SJCRH30 (cell line): Measurements from ENCODE around the gene UPK3BL1. TPM values are rescaled to one million over a fixed set of nuclear protein-coding genes. Genes with fewer than 3 reads are reported as not detected.
A peak's percentile ranks its signal among the peaks of the same experiment; 100 is the strongest.
"Not testable (repeated sequence)": the region's sequence is repeated elsewhere in the genome, so short reads cannot be mapped to it uniquely, and the experiment has no call there.

ENCODE experiments used
- DNase-seq, 2 experiments: peaks; one replicate each; pipeline ENCODE4 v3.0.0-alpha.2; 2015 to 2020
- H3K27ac ChIP-seq: fragments of 250-450 bp; sonication (Bioruptor Pico); 2 replicates; pipeline ENCODE4 v1.5.1; 2020; ENCODE audit warnings: mild to moderate bottlenecking, moderate library complexity
- H3K27me3 ChIP-seq: fragments of 250-450 bp; sonication (Bioruptor Pico); 2 replicates; pipeline ENCODE4 v1.5.1; 2020; ENCODE audit warnings: mild to moderate bottlenecking, moderate library complexity
- H3K36me3 ChIP-seq: fragments of 250-450 bp; sonication (Bioruptor Pico); 2 replicates; pipeline ENCODE4 v1.5.1; 2020; ENCODE audit warnings: mild to moderate bottlenecking, moderate library complexity
- H3K4me1 ChIP-seq: fragments of 250-450 bp; sonication (Bioruptor Pico); 2 replicates; pipeline ENCODE4 v1.5.1; 2020; ENCODE audit warnings: mild to moderate bottlenecking, moderate library complexity
- H3K4me3 ChIP-seq: fragments of 250-450 bp; sonication (Bioruptor Pico); 2 replicates; pipeline ENCODE4 v1.5.1; 2020; ENCODE audit warnings: mild to moderate bottlenecking, moderate library complexity
- H3K9me3 ChIP-seq: fragments of 250-450 bp; sonication (Bioruptor Pico); replicated peaks from 2 replicates; pipeline ENCODE4 v1.5.1; 2020; ENCODE audit warnings: mild to moderate bottlenecking, moderate library complexity
- total RNA-seq: library from RNA; depleted of rRNA; stranded (reverse); fragments of >200 nt; shearing (Covaris generic); gene quantifications from 2 replicates; pipeline ENCODE4 v1.2.3, GENCODE V29; 2014

UPK3BL1 gene
- total RNA-seq, 1 experiment from 2014 or later = 23.6 TPM

DNA sequence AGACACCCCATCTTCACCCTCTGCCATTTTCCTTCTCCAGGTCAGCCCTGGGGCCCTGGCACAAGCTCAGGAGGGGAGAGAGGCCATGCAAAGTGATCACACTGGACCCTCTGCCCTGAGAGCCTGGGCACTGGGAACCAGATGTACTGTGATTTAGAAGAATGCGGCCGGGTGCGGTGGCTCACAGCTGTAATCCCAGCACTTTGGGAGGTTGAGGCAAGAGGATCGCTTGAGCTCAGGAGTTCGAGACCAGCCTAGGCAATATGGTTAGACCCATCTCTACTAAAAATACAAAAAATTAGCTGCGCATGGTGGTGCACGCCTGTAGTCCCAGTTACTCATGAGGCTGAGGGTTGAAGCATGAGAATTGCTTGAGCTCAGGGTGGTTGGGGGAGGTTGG lies 5.2 kb upstream of the UPK3BL1 start:
- DNase-seq, H3K27me3 ChIP-seq, H3K4me3 ChIP-seq, H3K4me1 ChIP-seq, H3K27ac ChIP-seq, H3K9me3 ChIP-seq, H3K36me3 ChIP-seq: not testable (repeated sequence)

DNA sequence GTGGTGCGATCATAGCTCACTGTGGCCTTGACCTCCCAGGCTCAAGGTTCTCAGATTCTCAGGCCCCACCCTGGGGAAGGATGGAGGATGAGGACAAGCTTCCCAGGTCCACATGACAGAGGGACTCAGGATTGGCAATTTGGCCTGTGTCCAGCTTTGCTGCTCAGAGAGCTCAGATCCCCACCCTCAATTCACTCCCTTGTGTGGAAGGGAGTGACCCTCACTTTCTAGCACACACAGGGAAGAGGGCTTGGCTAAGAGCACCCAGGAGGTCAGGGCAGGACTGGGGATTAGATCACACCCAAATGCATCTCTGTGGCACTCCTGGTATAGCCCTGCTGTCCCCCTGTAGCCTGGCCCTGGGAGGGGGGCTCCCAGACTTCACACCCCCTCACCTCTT lies 813 bp upstream of the UPK3BL1 start:
- not testable (repeated sequence) for DNase-seq, H3K9me3 ChIP-seq, H3K27me3 ChIP-seq, H3K36me3 ChIP-seq, H3K4me1 ChIP-seq, H3K4me3 ChIP-seq, H3K27ac ChIP-seq

DNA sequence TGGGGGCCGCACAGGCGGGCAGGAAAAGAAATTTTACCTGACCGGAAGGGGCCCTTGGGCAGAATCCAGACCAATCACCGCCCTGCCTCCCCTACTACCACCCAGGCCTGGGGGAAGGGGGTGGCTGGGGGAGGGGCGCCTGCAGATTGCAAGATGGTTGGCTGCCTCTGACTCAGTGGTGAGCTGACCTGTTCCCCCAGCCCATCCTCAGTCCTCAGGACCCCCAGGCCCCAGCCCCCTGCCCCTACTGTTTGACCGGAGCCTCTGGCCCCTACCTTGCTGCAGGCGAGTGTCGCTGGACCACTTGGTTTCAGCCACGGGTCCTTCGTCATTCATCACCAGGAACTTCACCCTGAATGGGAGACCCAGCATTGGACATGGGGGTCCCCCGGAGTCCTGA lies 3.7 kb downstream of the UPK3BL1 start:
- H3K27me3 ChIP-seq, H3K4me3 ChIP-seq, H3K27ac ChIP-seq, H3K36me3 ChIP-seq, H3K4me1 ChIP-seq, H3K9me3 ChIP-seq: not testable (repeated sequence)
- peak; percentile 0 to 1 for DNase-seq

DNA sequence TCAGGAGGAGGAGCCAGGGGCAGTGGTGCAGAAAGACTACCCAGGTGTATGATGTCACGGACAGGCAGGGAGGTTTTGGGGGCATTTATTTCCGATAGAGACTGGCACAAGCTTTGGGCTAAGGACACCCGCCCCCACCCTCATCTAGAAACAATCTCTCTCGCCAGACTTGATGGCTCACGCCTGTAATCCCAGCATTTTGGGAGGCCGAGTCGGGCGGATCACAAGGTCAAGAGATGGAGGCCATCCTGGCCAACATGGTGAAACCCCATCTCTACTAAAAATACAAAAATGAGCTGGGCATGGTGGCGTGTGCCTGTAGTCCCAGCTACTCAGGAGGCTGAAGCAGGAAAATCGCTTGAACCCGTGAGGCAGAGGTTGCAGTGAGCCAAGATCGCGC lies 5.6 kb downstream of the UPK3BL1 start:
- not testable (repeated sequence) for H3K36me3 ChIP-seq, H3K27ac ChIP-seq, H3K27me3 ChIP-seq, H3K9me3 ChIP-seq, DNase-seq, H3K4me1 ChIP-seq, H3K4me3 ChIP-seq

DNA sequence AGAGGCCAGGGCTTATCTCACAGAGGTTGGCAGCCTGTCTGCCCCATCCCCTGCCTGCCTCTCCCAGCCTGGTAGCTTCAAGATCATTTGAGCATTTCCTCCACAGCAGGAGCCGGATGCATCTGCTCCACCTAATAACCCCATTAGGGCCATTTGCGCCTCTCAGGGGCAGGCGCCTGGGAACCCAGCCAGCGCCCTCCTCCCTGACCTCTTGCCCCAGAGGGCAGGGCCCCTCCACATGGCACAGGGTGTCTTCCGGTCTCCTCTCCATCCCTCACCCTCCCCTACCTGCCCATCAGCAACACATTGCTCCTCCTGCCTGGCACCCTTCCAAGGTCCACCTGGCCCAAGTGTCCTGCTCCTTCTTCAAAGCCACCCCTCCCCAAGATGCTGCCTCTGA lies 7.2 kb downstream of the UPK3BL1 start:
- H3K27ac ChIP-seq, H3K4me1 ChIP-seq, H3K4me3 ChIP-seq, DNase-seq, H3K36me3 ChIP-seq, H3K9me3 ChIP-seq, H3K27me3 ChIP-seq: not testable (repeated sequence)

DNA sequence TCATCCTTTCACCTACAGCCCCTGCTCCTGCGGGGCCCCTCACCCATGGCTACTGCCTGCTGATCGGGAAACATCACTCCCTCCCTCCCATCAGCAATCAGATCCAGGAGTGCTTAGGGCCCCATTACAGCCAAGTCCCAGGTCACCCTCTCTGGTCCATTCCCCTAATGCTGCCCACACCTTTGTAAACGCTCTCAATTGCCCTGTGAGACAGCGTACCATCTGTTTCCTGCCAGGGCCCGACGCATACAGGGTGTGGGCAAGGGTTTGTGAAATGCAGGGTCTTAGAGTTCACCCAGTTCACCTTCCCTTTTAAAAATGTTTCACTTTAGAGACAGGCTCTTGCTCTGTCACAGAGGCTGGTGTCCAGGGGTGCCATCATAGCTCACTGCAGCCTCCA lies 8.3 kb downstream of the UPK3BL1 start:
- H3K9me3 ChIP-seq, DNase-seq, H3K4me1 ChIP-seq, H3K27me3 ChIP-seq, H3K36me3 ChIP-seq, H3K4me3 ChIP-seq, H3K27ac ChIP-seq: not testable (repeated sequence)

DNA sequence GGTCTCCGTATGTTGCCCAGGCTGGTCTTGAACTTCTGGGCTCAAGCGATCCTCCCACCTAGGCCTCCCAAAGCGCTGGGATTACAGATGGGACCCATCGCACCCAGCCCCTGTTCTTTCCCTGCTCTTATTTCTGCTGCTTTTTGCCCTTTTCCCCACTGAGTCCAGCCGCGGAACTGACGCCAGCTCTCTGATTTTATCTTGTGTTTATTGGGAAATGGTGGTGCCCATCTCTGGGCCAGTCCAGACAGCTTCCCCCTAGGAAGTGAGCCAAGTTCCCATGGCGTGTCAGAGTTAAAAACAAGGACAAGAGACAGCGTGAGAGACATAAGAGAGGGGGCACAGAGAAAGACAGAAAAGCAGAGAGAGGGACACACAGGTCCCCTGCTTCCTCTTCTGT lies 12.0 kb downstream of the UPK3BL1 start:
- not testable (repeated sequence) for H3K27ac ChIP-seq

DNA sequence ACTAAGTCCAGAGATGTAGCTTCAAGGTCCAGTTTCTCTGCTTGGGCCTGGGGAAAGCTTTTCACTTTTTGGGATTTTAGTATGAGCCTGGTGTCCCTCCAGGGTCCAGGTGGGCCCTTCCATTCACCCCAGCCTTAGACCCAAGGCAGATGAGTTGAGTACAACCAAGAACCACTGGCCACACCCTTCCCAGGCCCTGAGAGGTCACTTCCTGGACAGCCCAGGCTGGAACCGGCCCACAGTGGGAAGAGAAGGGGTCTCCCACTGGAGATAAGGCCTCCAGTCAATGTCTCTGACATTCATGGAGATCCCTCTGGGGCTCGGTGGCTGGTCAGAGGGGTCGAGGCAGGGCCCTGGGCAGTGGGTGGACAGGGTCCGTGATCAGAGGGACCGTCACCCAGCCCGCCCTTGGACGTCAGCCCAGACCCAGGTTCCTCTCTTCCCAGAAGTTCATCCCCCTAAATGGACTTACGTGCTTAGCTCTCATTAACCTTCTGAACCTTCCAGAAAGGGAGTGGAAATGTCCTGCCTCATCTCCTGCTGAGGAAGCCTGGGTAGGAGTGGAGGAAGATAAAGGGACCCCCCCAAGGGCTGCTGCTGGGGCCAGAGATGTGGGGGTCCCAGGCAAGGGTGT lies 15.2 kb downstream of the UPK3BL1 start:
- not testable (repeated sequence) for DNase-seq, H3K4me3 ChIP-seq, H3K27me3 ChIP-seq, H3K4me1 ChIP-seq, H3K36me3 ChIP-seq, H3K27ac ChIP-seq, H3K9me3 ChIP-seq

More for the DNA sequence above, 12.0 kb downstream of the UPK3BL1 start:
- DNase-seq, H3K27me3 ChIP-seq, H3K9me3 ChIP-seq, H3K4me1 ChIP-seq, H3K4me3 ChIP-seq, H3K36me3 ChIP-seq: not testable (repeated sequence)

DNA sequence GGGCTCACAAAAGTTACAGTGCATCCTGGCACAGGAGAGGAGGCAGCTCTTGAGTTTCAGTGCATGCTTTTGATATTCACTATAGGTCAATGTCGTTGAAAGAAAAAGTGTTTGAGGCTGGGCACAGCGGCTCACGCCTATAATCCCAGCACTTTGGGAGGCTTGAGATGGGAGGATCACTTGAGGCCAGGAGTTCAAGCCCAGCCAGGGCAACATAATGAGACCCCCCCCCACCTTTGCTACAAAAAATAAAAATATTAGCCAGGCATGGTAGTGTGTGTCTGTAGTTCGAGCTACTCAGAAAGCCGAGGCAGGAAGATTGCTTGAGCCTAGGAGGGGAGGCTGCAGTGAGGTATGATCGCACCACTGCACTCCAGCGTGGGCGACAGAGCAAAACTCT lies 24.5 kb downstream of the UPK3BL1 start:
- H3K36me3 ChIP-seq, H3K9me3 ChIP-seq, H3K27ac ChIP-seq, H3K4me1 ChIP-seq, H3K4me3 ChIP-seq, H3K27me3 ChIP-seq: not testable (repeated sequence)
- DNase-seq = peak in 1 of 2 experiments; percentile 0

DNA sequence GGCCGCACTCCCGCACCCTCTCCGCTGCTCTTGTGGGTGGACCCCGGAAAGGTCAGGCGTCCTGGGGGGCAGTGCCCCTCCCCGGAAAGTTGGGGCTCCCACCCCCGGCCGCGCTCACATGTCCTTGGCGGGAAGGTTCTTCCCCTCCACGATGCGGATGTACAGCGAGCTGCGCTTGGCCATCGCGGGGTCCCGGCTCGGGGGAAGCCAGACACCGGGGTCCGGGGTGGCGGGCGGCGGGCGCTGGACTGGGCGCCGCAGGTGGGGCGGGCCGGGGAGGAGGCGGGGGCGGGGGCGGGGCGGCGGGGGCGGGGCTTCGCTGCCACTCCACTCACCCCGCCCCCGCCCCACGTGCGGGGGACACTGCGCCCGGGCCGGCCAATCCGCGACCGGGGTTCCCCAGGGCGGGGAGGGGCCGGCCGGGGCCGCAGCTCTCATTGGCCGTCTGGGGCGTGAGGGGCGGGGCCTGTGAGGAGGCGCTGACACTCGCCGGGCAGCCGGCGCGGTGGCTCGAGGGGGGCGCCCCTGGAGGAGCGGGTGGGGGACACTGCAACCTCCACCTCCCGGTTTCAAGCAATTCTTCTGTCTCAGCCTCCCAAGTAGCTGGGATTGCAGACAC lies 26.0 kb downstream of the UPK3BL1 start, which contains the start of gene RASA4:
TSS of gene RASA4 (minus strand) at position 250 of the 619 bp plus-strand sequence. CDS start at position 183, 67 bp downstream.
- not testable (repeated sequence) for H3K27ac ChIP-seq, H3K36me3 ChIP-seq, H3K9me3 ChIP-seq, H3K4me1 ChIP-seq, H3K27me3 ChIP-seq, H3K4me3 ChIP-seq
- DNase-seq = peak; percentile 17 to 30

DNA sequence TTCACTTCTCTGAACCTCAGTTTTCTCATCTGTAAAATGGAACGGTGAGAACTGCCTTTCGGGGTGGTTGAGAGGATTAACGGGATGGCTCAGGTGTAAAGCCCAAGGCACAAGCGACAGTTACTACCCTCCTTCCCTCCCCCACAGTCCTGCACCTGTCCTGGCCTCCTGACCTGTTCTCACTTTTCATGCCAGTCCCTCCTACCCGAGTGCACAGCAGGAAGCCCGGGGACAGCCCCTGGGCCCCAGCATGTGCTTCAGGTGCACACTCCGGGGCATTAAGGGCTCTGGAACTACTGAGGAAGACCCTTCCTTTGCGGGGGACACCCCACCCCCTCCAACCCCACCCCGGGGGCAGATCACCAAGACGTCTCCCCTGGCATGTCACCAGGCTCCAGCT lies 26.7 kb downstream of the UPK3BL1 start:
- H3K4me3 ChIP-seq, H3K27me3 ChIP-seq, H3K9me3 ChIP-seq, H3K27ac ChIP-seq, H3K36me3 ChIP-seq, H3K4me1 ChIP-seq, DNase-seq: not testable (repeated sequence)

DNA sequence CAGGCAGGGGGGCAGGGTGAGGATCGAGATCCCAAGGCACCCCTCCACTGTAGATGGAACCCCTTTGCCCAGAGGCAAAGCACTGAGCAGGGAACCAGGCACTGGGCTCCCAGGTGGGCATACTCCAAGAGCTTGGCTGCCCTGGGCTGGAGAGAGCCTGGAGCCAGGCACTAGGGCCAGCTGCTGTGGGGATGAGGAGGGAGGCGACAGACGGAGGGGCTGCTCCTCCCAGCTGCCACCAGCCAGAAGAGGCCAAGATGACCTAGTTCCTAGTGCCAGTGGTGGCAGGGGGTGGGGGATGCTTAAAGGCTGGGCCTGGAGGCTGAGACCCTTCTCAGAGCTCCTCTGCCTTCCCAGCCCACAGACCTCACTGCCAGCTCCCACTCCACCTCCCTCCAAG lies 27.7 kb downstream of the UPK3BL1 start:
- DNase-seq, H3K4me1 ChIP-seq, H3K27ac ChIP-seq, H3K9me3 ChIP-seq, H3K4me3 ChIP-seq, H3K36me3 ChIP-seq, H3K27me3 ChIP-seq: not testable (repeated sequence)

DNA sequence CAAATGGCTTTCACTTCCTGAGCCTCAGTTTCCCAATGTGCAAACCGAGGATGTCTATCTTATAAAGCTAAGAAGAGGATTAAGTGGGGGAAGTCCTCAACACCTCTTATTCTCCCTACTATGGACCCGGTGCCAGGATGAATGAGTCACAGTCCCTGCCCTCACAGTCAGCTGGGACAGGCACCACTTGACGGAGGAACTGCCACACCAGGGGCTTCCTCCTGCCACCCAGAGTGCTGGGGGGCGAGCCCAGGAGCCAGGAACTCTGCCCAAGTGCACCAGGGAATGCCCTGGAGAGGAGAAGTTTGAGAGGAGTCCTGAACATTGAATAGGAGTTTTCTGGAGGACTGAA lies 28.3 kb downstream of the UPK3BL1 start:
- H3K9me3 ChIP-seq, H3K36me3 ChIP-seq, H3K27me3 ChIP-seq, DNase-seq, H3K4me1 ChIP-seq, H3K4me3 ChIP-seq, H3K27ac ChIP-seq: not testable (repeated sequence)

DNA sequence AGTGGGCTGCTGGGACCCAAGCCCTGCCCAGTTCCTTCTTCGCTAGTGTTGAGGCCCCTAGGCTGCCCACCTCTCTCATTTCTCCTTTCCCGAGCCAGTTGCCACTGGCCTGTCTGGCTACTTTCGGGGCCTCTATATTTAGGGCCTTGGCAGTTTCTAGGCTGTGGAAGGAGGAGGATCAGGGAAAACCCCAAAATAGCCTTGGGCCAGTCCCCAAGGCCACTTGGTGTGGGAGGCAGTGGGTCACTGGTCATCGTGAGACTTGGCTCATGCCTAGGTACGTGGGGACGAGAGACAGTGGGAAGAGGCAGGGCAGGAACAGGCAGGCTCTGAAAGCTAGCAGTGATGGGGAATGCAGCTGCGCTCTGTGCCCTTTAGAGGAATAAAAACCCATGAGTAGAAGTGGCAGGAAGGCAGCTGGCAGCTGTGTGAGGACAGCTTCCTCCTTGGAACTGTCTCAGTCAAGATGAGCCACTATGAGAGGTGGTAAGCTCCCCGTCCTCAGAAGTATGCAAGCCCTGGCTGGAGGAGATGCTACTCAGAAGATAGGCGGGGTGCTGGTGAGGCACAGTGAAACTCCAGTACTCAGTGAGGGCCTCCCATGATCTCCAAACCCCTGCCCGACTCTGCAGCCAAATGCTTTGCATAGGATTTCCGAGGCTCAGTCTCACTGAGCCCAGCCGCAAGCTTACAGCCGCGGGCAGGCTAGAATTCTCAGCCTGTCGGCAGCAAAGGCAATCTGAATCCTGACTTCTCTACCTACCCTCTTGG lies 28.8 kb downstream of the UPK3BL1 start:
- H3K27ac ChIP-seq, H3K9me3 ChIP-seq, H3K4me1 ChIP-seq, H3K27me3 ChIP-seq, H3K36me3 ChIP-seq, H3K4me3 ChIP-seq, DNase-seq: not testable (repeated sequence)

DNA sequence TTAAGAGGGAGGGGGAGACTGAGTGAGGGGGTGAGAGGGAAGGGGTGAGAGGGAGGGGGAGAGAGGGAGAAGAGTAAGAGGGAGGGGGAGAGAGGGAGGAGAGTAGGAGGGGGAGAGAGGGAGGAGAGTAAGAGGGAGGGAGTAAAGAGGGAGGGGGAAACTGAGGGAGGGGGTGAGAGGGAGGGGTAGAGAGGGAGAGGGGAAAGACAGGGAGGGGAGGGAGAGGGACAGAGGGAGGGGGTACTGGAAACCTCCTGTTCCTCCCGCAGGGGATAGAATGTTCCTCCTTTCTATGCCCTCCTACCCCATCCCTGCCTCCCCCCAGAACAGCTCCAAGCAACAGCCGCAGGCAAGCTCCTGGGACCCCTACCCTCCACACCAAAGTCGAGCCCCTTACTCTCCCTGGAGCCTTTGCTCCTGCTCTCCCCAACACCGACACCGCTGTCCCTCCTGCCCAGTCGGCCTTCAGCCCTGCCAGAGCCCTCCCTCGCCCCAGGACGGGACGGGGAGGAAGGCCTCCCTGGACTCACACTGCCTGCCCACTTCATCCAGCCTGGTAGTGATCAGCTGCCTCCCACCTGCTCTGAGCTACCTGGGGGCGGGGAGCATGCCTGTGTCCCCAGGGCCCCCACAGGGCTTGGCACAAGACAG lies 30.8 kb downstream of the UPK3BL1 start:
- peak; percentile 15 to 31 for DNase-seq
- not testable (repeated sequence) for H3K4me3 ChIP-seq, H3K9me3 ChIP-seq, H3K27ac ChIP-seq, H3K4me1 ChIP-seq, H3K27me3 ChIP-seq, H3K36me3 ChIP-seq
